CD14-positive monocyte (primary cell): ENCODE results near the gene MRPS27. TPM values are rescaled to one million over a fixed set of nuclear protein-coding genes. Genes with fewer than 3 reads are reported as not detected.
A peak's percentile ranks its signal among the peaks of the same experiment; 100 is the strongest.

ENCODE experiments used
- DNase-seq, 3 donors: peaks; one replicate each; pipeline ENCODE4 v3.0.0-alpha.2; 2011 to 2022
- H2AFZ ChIP-seq: 2 replicates; pipeline ENCODE4 v1.6.0; 2012; ENCODE audit warnings: mild to moderate bottlenecking, low read depth, low read length, inconsistent platforms; ENCODE audit not compliant: insufficient read depth, poor library complexity, severe bottlenecking
- H3K27ac ChIP-seq, 2 donors: 1 replicate in 1 of 2; 2 replicates in 1 of 2; pipeline ENCODE4 v1.5.1; 2012 to 2013; ENCODE audit warnings: low read length in 2 of 2, control low read depth in 1 of 2, inconsistent platforms in 1 of 2, low read depth in 1 of 2, mild to moderate bottlenecking in 1 of 2
- H3K27me3 ChIP-seq, 2 donors: one replicate each; pipeline versions ENCODE4 v1.6.0 to v1.6.1; 2011 to 2013; ENCODE audit warnings: low read length in 2 of 2; ENCODE audit not compliant: control insufficient read depth in 2 of 2, insufficient read depth in 2 of 2
- H3K36me3 ChIP-seq, 2 donors: replicated peaks in 1 of 2; 1 replicate in 1 of 2; 2 replicates in 1 of 2; pipeline versions ENCODE4 v1.5.1 to v1.6.1; 2012 to 2013; ENCODE audit warnings: low read length in 2 of 2, control low read depth in 1 of 2, inconsistent platforms in 1 of 2, mild to moderate bottlenecking in 1 of 2; ENCODE audit not compliant: insufficient read depth in 2 of 2, control insufficient read depth in 1 of 2
- H3K4me1 ChIP-seq, 2 donors: 1 replicate in 1 of 2; 2 replicates in 1 of 2; pipeline versions ENCODE4 v1.5.1 to v1.6.1; 2012 to 2013; ENCODE audit warnings: low read length in 2 of 2, control low read depth in 1 of 2, inconsistent platforms in 1 of 2, mild to moderate bottlenecking in 1 of 2, moderate library complexity in 1 of 2; ENCODE audit not compliant: insufficient read depth in 2 of 2, control insufficient read depth in 1 of 2
- H3K4me2 ChIP-seq: replicated peaks from 2 replicates; pipeline ENCODE3; 2012; ENCODE audit warnings: low read length, moderate library complexity, mild to moderate bottlenecking; ENCODE audit not compliant: poor library complexity, severe bottlenecking; ENCODE audit errors: extremely low read depth
- H3K4me3 ChIP-seq, 3 experiments: fragments of 200-600 bp in 1 of 3; sonication (generic) in 1 of 3; replicated peaks in 1 of 3; 1 replicate in 2 of 3; 2 replicates in 1 of 3; pipeline ENCODE4 v1.5.1; 2011 to 2013; ENCODE audit warnings: low read length in 3 of 3, mild to moderate bottlenecking in 3 of 3, control low read depth in 2 of 3, low read depth in 2 of 3, inconsistent platforms in 1 of 3, moderate library complexity in 1 of 3
- H3K79me2 ChIP-seq: 2 replicates; pipeline ENCODE4 v1.6.0; 2012; ENCODE audit warnings: mild to moderate bottlenecking, control low read depth, inconsistent platforms, low read length, moderate library complexity; ENCODE audit not compliant: insufficient read depth
- H3K9ac ChIP-seq: 2 replicates; pipeline ENCODE4 v1.6.0; 2017; ENCODE audit warnings: low read length, mild to moderate bottlenecking; ENCODE audit not compliant: insufficient read depth, poor library complexity, severe bottlenecking
- H3K9me3 ChIP-seq, 2 donors: replicated peaks in 1 of 2; 1 replicate in 1 of 2; 2 replicates in 1 of 2; pipeline versions ENCODE4 v1.5.1 to v1.6.1; 2012 to 2013; ENCODE audit warnings: low read length in 2 of 2, control low read depth in 1 of 2; ENCODE audit not compliant: control insufficient read depth in 1 of 2, insufficient read depth in 1 of 2
- H4K20me1 ChIP-seq: 2 replicates; pipeline ENCODE4 v1.6.0; 2012; ENCODE audit warnings: mild to moderate bottlenecking, low read length, control low read depth, moderate library complexity; ENCODE audit not compliant: insufficient read depth
- H3K27ac Mint-ChIP-seq, 7 donors: one replicate each; pipeline ENCODE4 v1.8.0; 2020; ENCODE audit warnings: mild to moderate bottlenecking in 7 of 7, mixed read lengths in 7 of 7, moderate library complexity in 6 of 7, inconsistent platforms in 2 of 7
- H3K27me3 Mint-ChIP-seq, 3 donors: one replicate each; pipeline ENCODE4 v1.8.0; 2021 to 2022; ENCODE audit warnings: low read depth in 3 of 3, mild to moderate bottlenecking in 3 of 3, mixed read lengths in 3 of 3, moderate library complexity in 3 of 3, inconsistent platforms in 1 of 3
- H3K36me3 Mint-ChIP-seq, 2 donors: one replicate each; pipeline ENCODE4 v1.8.0; 2020; ENCODE audit warnings: mixed read lengths in 2 of 2, inconsistent platforms in 1 of 2, mild to moderate bottlenecking in 1 of 2
- H3K4me1 Mint-ChIP-seq: one replicate; pipeline ENCODE4 v1.8.0; 2020; ENCODE audit warnings: mild to moderate bottlenecking, mixed read lengths
- H3K4me3 Mint-ChIP-seq, 2 donors: one replicate each; pipeline ENCODE4 v1.8.0; 2020; ENCODE audit warnings: mild to moderate bottlenecking in 2 of 2, mixed read lengths in 2 of 2, moderate library complexity in 1 of 2
- H3K9me3 Mint-ChIP-seq, 7 donors: one replicate each; pipeline ENCODE4 v1.8.0; 2020 to 2022; ENCODE audit warnings: mixed read lengths in 7 of 7, mild to moderate bottlenecking in 6 of 7, moderate library complexity in 6 of 7, inconsistent platforms in 2 of 7
- CTCF ChIP-seq: fragments of 200-600 bp; IDR thresholded peaks from one replicate; pipeline ENCODE4 v1.8.0; 2022; ENCODE audit warnings: antibody characterized with exemption, mild to moderate bottlenecking
- WGBS: methylation state at CpG from one replicate; pipeline ENCODE4 v1.1.5; 2013; ENCODE audit warnings: missing lambda C conversion rate; ENCODE audit not compliant: insufficient coverage; 5-methylcytosine and 5-hydroxymethylcytosine counted together
- intact Hi-C, 2 donors: fragments of 100-400 bp; cut with micrococcal nuclease; formaldehyde crosslinking; loops; one replicate each; pipeline versions ENCODE4 v1.15.0 to v1.15.1; 2023
- polyA plus RNA-seq, 3 donors: library from polyadenylated mRNA; depleted of rRNA in 1 of 3; unstranded in 2 of 3; stranded (reverse) in 1 of 3; fragments of 300-500 nt in 2 of 3; fragments of >200 nt in 1 of 3; fragmentation: Illumina TruSeq in 2 of 3; gene quantifications; 1 replicate in 2 of 3; 2 replicates in 1 of 3; pipeline ENCODE4 v1.2.3, GENCODE V29; 2012 to 2021

The MRPS27 gene
- polyA plus RNA-seq, 3 donors = 13.3 to 19.2 (median 15.3) TPM

GRCh38 chr5:72369301-72369700 lies 49.3 kb upstream of the MRPS27 start:
- H3K27ac Mint-ChIP-seq = no peak overlapping the region
- no peak overlapping the region for H3K4me3 Mint-ChIP-seq
- intact Hi-C loops = loop anchor here in 1 of 2 donors (10.0 kb wide), 1 partner anchor 156 kb away; no protein-coding TSS in a partner anchor
- H3K27me3 Mint-ChIP-seq = peaks cover 0 to 2% (median 2%) of the 10 kb centered on the region in 3 donors
- no peak overlapping the region for H3K4me3 ChIP-seq
- no peak overlapping the region for H3K9ac ChIP-seq
- H4K20me1 ChIP-seq = no peaks in the 10 kb centered on the region
- no peaks in the 10 kb centered on the region for H3K36me3 ChIP-seq
- no peaks in the 10 kb centered on the region for H3K79me2 ChIP-seq
- H3K27ac ChIP-seq = no peak overlapping the region
- H3K27me3 ChIP-seq = no peaks in the 10 kb centered on the region
- TF ChIP-seq CTCF = no peak
- WGBS = no CpG with 5 or more reads among the region's 1 CpG
- DNase-seq = no peak
- no peaks in the 10 kb centered on the region for H3K9me3 ChIP-seq
- peaks cover 0 to 2% of the 10 kb centered on the region in 2 donors for H3K36me3 Mint-ChIP-seq
- peaks cover 71 to 74% of the 10 kb centered on the region in 2 donors for H3K4me1 ChIP-seq
- H2AFZ ChIP-seq = no peak overlapping the region
- no peak overlapping the region for H3K4me2 ChIP-seq
- no peaks in the 10 kb centered on the region for H3K9me3 Mint-ChIP-seq
- peaks cover 72% of the 10 kb centered on the region for H3K4me1 Mint-ChIP-seq

GRCh38 chr5:72368271-72368670 lies 48.2 kb upstream of the MRPS27 start:
- Histone ChIP-seq H3K9ac (no peak overlapping the region), H3K4me2 (no peak overlapping the region), H3K27ac (peak overlapping the region in 1 of 2 donors; percentile 71), H3K36me3 (no peaks in the 10 kb centered on the region), H3K79me2 (no peaks in the 10 kb centered on the region), H3K4me1 (peaks cover 72% of the 10 kb centered on the region in 2 donors), H3K9me3 (no peaks in the 10 kb centered on the region), H3K27me3 (no peaks in the 10 kb centered on the region), H2AFZ (no peak overlapping the region), H4K20me1 (no peaks in the 10 kb centered on the region), H3K4me3 (no peak overlapping the region)
- DNase-seq = peak in 2 of 3 donors; percentile 21 to 34
- Mint-ChIP-seq H3K27ac (peak overlapping the region; percentile 25 to 75 (median 70)), H3K36me3 (peaks cover 2% of the 10 kb centered on the region in 2 donors), H3K4me1 (peaks cover 74% of the 10 kb centered on the region), H3K27me3 (peaks cover 0 to 2% (median 2%) of the 10 kb centered on the region in 3 donors), H3K9me3 (no peaks in the 10 kb centered on the region), H3K4me3 (no peak overlapping the region)
- intact Hi-C loops = loop anchor here in 1 of 2 donors (10.0 kb wide), 1 partner anchor 157 kb away; no protein-coding TSS in a partner anchor
- WGBS = no CpG with 5 or more reads among the region's 1 CpG
- no peak for TF ChIP-seq CTCF
